Breast epithelium (tissue), 3 donors: ENCODE data around the gene CCDC33.

ENCODE experiments used
- POLR2A ChIP-seq: fragments of 450-650 bp; IDR thresholded peaks from one replicate; pipeline ENCODE4 v1.6.1; 2016; ENCODE audit warnings: antibody characterized with exemption, mild to moderate bottlenecking, moderate library complexity
- POLR2AphosphoS5 ChIP-seq, 3 donors: sonication (generic); formaldehyde crosslinking; IDR thresholded peaks; one replicate each; pipeline ENCODE4 v1.6.1; 2017; ENCODE audit warnings: antibody characterized with exemption in 3 of 3
- TF ChIP-seq, protein P1 (sequence below), 3 donors: fragments of 450-650 bp; IDR thresholded peaks; one replicate each; pipeline ENCODE4 v1.5.1; 2016 to 2017; ENCODE audit warnings: antibody characterized with exemption in 3 of 3, mild to moderate bottlenecking in 3 of 3, moderate library complexity in 3 of 3

DNA sequence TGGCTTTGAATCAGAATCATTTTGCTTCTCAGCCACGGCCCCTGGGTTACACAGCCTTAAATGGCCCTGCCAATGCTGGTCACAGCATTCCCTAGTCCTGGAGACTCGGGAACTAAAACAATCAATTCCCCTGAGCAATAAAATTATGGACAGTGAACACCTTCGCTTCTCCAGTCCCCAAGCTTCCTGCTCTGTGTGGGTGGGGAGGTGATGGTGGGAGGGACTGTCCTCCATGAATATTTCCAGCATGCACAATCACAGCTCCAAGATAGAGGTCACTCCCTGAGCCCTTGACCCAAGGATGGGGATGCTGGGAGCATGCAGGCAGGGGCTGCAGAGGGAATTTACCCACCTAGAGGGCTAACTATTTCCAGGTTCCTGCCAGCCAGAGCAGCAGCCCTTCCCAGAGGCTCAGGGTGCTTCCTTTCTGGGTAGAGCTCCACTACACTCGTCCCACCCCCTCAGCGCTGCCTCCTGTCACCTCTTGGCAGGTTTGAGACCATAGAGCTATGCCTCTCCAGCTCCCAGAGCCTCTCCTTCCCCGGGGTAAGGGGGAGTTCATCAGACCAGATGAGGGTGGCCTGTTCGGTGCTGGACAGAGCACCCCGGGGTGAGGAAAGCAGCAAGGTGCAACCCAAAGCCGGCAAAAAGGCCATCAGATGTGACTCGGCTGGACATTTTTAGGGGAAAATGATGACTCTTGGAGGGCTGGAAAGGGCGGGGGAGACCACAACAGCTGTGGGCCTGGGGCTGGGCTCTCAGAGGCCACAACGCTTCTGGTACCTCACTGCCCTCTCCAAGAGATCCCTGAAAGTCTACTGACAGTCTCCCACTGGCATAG, 14.5 kb upstream of the CCDC33 start:
- no peak for TF ChIP-seq POLR2A
- TF ChIP-seq, protein P1, sequence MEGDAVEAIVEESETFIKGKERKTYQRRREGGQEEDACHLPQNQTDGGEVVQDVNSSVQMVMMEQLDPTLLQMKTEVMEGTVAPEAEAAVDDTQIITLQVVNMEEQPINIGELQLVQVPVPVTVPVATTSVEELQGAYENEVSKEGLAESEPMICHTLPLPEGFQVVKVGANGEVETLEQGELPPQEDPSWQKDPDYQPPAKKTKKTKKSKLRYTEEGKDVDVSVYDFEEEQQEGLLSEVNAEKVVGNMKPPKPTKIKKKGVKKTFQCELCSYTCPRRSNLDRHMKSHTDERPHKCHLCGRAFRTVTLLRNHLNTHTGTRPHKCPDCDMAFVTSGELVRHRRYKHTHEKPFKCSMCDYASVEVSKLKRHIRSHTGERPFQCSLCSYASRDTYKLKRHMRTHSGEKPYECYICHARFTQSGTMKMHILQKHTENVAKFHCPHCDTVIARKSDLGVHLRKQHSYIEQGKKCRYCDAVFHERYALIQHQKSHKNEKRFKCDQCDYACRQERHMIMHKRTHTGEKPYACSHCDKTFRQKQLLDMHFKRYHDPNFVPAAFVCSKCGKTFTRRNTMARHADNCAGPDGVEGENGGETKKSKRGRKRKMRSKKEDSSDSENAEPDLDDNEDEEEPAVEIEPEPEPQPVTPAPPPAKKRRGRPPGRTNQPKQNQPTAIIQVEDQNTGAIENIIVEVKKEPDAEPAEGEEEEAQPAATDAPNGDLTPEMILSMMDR (IDR thresholded peaks at IDR 0.05): no peak
- no peak for TF ChIP-seq POLR2AphosphoS5 (IDR thresholded peaks at IDR 0.05)
